Measurements from ENCODE around the gene PKNOX2. TPM values are rescaled to one million over a fixed set of nuclear protein-coding genes. Genes with fewer than 3 reads are reported as not detected.
A peak's percentile ranks its signal among the peaks of the same experiment; 100 is the strongest.

PKNOX2 gene
- total and polyA plus RNA-seq, 2 of the 8 experiments (the other 6 are each of a cell fraction or from before 2014, with no cell fraction given), result 2.0 TPM

DNA sequence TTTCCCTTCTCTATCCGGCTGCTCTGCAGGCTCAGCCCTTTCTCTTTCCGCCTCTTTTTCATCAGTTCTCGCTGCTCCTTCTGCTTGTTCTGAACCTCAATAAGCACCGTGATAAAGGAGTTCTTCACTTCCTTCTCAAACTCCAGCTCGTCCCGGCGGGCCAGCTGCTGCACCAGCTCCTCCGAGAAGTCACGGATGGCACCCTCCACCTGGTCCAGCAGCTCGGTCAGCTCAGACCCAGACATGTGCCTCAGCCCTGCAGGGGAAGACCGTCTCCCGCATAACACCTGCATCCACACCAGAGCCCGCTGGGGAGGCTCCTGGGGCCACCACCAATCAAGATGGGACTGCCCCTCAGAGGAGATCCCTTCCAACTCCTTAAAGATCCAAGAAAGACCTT lies 291.3 kb downstream of the PKNOX2 start:
- Histone ChIP-seq H3K9me3 (ENCODE audit: insufficient read depth in 2 of 2, low read depth in 1 of 2, low read length in 1 of 2) (no peaks in the 10 kb centered on the region), H2BK15ac (ENCODE audit: low read length) (no peak overlapping the region), H3K79me1 (ENCODE audit: low read depth, low read length) (no peaks in the 10 kb centered on the region), H3K23ac (ENCODE audit: insufficient read length) (no peak overlapping the region), H3K4ac (replicated peaks; ENCODE audit: insufficient read length, low read depth, low read length) (no peak overlapping the region), H4K20me1 (replicated peaks in 1 of 2; ENCODE audit: control insufficient read depth in 1 of 2, insufficient read depth in 2 of 2, low read length in 2 of 2) (no peaks in the 10 kb centered on the region), H3K4me1 (replicated peaks in 1 of 4; ENCODE audit: control insufficient read depth in 3 of 4, insufficient read depth in 4 of 4, low read length in 3 of 4) (peaks cover 9 to 18% (median 10%) of the 10 kb centered on the region in 4 experiments; a peak in 6 of 7 replicates), H3K18ac (ENCODE audit: extremely low read depth, low read length) (no peak overlapping the region), H3K36me3 (ENCODE audit: control insufficient read depth in 2 of 4, insufficient read depth in 4 of 4, low read length in 3 of 4) (peaks cover 0 to 16% (median 2%) of the 10 kb centered on the region in 4 experiments; a peak in 3 of 8 replicates), H3K4me2 (ENCODE audit: insufficient read depth in 1 of 2, low read depth in 2 of 2, low read length in 2 of 2) (no peak overlapping the region), H2BK120ac (replicated peaks; ENCODE audit: low read depth, low read length) (no peak overlapping the region), H3K9ac (replicated peaks in 1 of 4; ENCODE audit: extremely low read depth in 1 of 4, low read depth in 3 of 4, low read length in 3 of 4) (no peak overlapping the region), H3K27ac (ENCODE audit: low read depth, low read length) (no peak overlapping the region), H2BK5ac (ENCODE audit: low read depth, low read length) (peak overlapping the region; percentile 52; the same call in 1 of the 2 replicates), H2BK20ac (ENCODE audit: low read length) (no peak overlapping the region), H2AFZ (ENCODE audit: low read length) (no peak overlapping the region), H4K8ac (ENCODE audit: extremely low read depth, insufficient read depth, low read length) (no peak overlapping the region), H2AK5ac (ENCODE audit: low read depth, low read length) (0 out of 2 replicates have a peak overlapping the region, but pooled peaks have one; percentile 13), H3K56ac (replicated peaks; ENCODE audit: insufficient read length, low read depth, low read length) (no peak overlapping the region), H3K27me3 (replicated peaks in 1 of 4; ENCODE audit: control insufficient read depth in 3 of 4, extremely low read depth in 1 of 4, insufficient read depth in 3 of 4, low read length in 3 of 4) (no peaks in the 10 kb centered on the region), H3K23me2 (ENCODE audit: low read depth, low read length) (no peaks in the 10 kb centered on the region), H3K4me3 (ENCODE audit: extremely low read depth in 1 of 4, insufficient read depth in 2 of 4, low read depth in 3 of 4, low read length in 4 of 4) (no peak overlapping the region), H2BK12ac (ENCODE audit: low read depth, low read length) (no peak overlapping the region), H3K14ac (ENCODE audit: insufficient read length) (no peak overlapping the region), H4K91ac (replicated peaks; ENCODE audit: insufficient read length, low read length) (no peak overlapping the region), H4K5ac (ENCODE audit: insufficient read length, low read depth, low read length) (no peak overlapping the region), H3K79me2 (ENCODE audit: control insufficient read depth in 1 of 2, insufficient read depth in 2 of 2, low read length in 2 of 2) (no peaks in the 10 kb centered on the region)
- FAIRE-seq (no peak), DNase-seq (ENCODE audit: low read depth in 1 of 2, low spot score in 2 of 2) (peak in 1 of 2 experiments; percentile 39)
- 91% methylated on average over 13 of the region's 13 CpGs; no CpG with 5 or more reads in 1 of the 2 experiments for WGBS, 2 experiments (ENCODE audit: extremely low coverage in 1 of 2, insufficient coverage in 1 of 2, insufficient read length in 1 of 2, insufficient replicate concordance in 2 of 2, low coverage in 1 of 2, low lambda C conversion rate in 2 of 2, missing lambda C conversion rate in 1 of 2)
- CTCF ChIA-PET (ENCODE audit: partially characterized antibody), result no interaction called here
- POLR2A ChIA-PET (ENCODE audit: partially characterized antibody), result no interaction called here
- TF ChIP-seq SP4 (IDR thresholded peaks at IDR 0.05; ENCODE audit: low read length) (no peak), CREB1 (IDR thresholded peaks at IDR 0.05) (no peak), SP1 (IDR thresholded peaks at IDR 0.05; ENCODE audit: low read depth, low read length) (no peak), TEAD4 (IDR thresholded peaks at IDR 0.05; ENCODE audit: low read depth, low read length) (no peak), SP2 (IDR thresholded peaks at IDR 0.05; ENCODE audit: low read length) (no peak), SRF (IDR thresholded peaks at IDR 0.05; ENCODE audit: low read depth, low read length) (no peak)

Measured in H1 (cell line).